IMR-90 (cell line): Measurements from ENCODE around the gene LACC1. TPM values are rescaled to one million over a fixed set of nuclear protein-coding genes. Genes with fewer than 3 reads are reported as not detected.

Experiments
- ATAC-seq: fragments of 200-7000 bp; cut with Tn5 transposase; 2 replicates; pipeline ENCODE4 v1.9.1; 2020; ENCODE audit warnings: low read depth, mild to moderate bottlenecking, moderate library complexity
- BruUV-seq: library from RNA; stranded (reverse); fragments of 400-500 nt; replicated peaks from 2 replicates; lab custom pipeline; 2021; lab: Mats Ljungman, UMichigan
- CTCF ChIA-PET: fragments of 300-600 bp; formaldehyde crosslinking; extraction: SDS; loops from one replicate; lab custom pipeline; 2021; ENCODE audit warnings: antibody characterized with exemption; lab: Yijun Ruan, JAX
- POLR2A ChIA-PET: fragments of 300-600 bp; sonication (Branson Sonifier 250); formaldehyde crosslinking; loops from one replicate; lab custom pipeline; 2022; ENCODE audit warnings: antibody characterized with exemption; ENCODE audit not compliant: unreplicated experiment; lab: Charles Lee
- DNase-seq: peaks from one replicate; pipeline ENCODE4 v3.0.0; 2013
- H2AFZ ChIP-seq: replicated peaks from 2 replicates; pipeline ENCODE3; 2013; ENCODE audit warnings: low read length, mild to moderate bottlenecking; ENCODE audit not compliant: poor library complexity
- H2AK5ac ChIP-seq: 2 replicates; pipeline ENCODE4 v1.6.1; 2013; ENCODE audit warnings: low read depth, low read length, inconsistent platforms
- H2AK9ac ChIP-seq: replicated peaks from 2 replicates; pipeline ENCODE3; 2013; ENCODE audit warnings: mild to moderate bottlenecking, low read depth, low read length, moderate library complexity; ENCODE audit not compliant: poor library complexity
- H2BK120ac ChIP-seq: 2 replicates; pipeline ENCODE4 v1.6.1; 2013; ENCODE audit warnings: low read depth, low read length, inconsistent platforms
- H2BK15ac ChIP-seq: 3 replicates; pipeline ENCODE4 v1.6.1; 2013; ENCODE audit warnings: low read depth, low read length, inconsistent platforms
- H2BK20ac ChIP-seq: 2 replicates; pipeline ENCODE4 v1.6.1; 2013; ENCODE audit warnings: low read depth, mild to moderate bottlenecking, inconsistent platforms, low read length, moderate library complexity
- H2BK5ac ChIP-seq: 2 replicates; pipeline ENCODE4 v1.6.1; 2013; ENCODE audit warnings: mild to moderate bottlenecking, low read depth, low read length, inconsistent platforms; ENCODE audit not compliant: poor library complexity, severe bottlenecking
- H3K14ac ChIP-seq: replicated peaks from 2 replicates; pipeline ENCODE4 v1.6.1; 2013; ENCODE audit warnings: low read depth, low read length, inconsistent platforms
- H3K18ac ChIP-seq: 2 replicates; pipeline ENCODE4 v1.6.1; 2013; ENCODE audit warnings: low read depth, low read length, control low read depth
- H3K23ac ChIP-seq: 2 replicates; pipeline ENCODE4 v1.6.1; 2013; ENCODE audit warnings: low read depth, low read length, inconsistent platforms
- H3K27ac ChIP-seq: 2 replicates; pipeline ENCODE4 v1.5.1; 2013; ENCODE audit warnings: mild to moderate bottlenecking, control low read depth, low read length; ENCODE audit not compliant: insufficient read depth
- H3K27me3 ChIP-seq: 2 replicates; pipeline ENCODE4 v1.6.1; 2013; ENCODE audit warnings: low read length; ENCODE audit not compliant: control insufficient read depth, insufficient read depth
- H3K36me3 ChIP-seq: 2 replicates; pipeline ENCODE4 v1.6.1; 2013; ENCODE audit warnings: low read length, mixed read lengths; ENCODE audit not compliant: control insufficient read depth, insufficient read depth
- H3K4ac ChIP-seq: 2 replicates; pipeline ENCODE4 v1.6.1; 2013; ENCODE audit warnings: low read depth, low read length, inconsistent platforms
- H3K4me1 ChIP-seq: 2 replicates; pipeline ENCODE4 v1.6.1; 2013; ENCODE audit warnings: low read length, mixed read lengths; ENCODE audit not compliant: control insufficient read depth, insufficient read depth
- H3K4me2 ChIP-seq: 2 replicates; pipeline ENCODE4 v1.6.1; 2013; ENCODE audit warnings: low read depth, mild to moderate bottlenecking, control low read depth, low read length, moderate library complexity
- H3K4me3 ChIP-seq: 2 replicates; pipeline ENCODE4 v1.5.1; 2013; ENCODE audit warnings: low read depth, mild to moderate bottlenecking, control low read depth, low read length, moderate library complexity; ENCODE audit not compliant: insufficient read depth
- H3K56ac ChIP-seq: 2 replicates; pipeline ENCODE4 v1.6.1; 2013; ENCODE audit warnings: low read length, inconsistent platforms; ENCODE audit not compliant: insufficient read depth; ENCODE audit errors: extremely low read depth
- H3K79me1 ChIP-seq, 2 experiments: 2 replicates each; pipeline ENCODE4 v1.6.1; 2013; ENCODE audit warnings: low read length in 2 of 2, inconsistent platforms in 1 of 2, low read depth in 1 of 2
- H3K9ac ChIP-seq: 2 replicates; pipeline ENCODE4 v1.6.1; 2013; ENCODE audit warnings: low read depth, low read length, control low read depth
- H3K9me1 ChIP-seq: 2 replicates; pipeline ENCODE4 v1.6.1; 2013; ENCODE audit warnings: low read length, inconsistent platforms; ENCODE audit not compliant: insufficient read depth
- H3K9me3 ChIP-seq: 2 replicates; pipeline ENCODE4 v1.6.1; 2013; ENCODE audit warnings: low read length; ENCODE audit not compliant: control insufficient read depth, insufficient read depth
- H4K20me1 ChIP-seq: 2 replicates; pipeline ENCODE4 v1.6.1; 2013; ENCODE audit warnings: low read length, inconsistent platforms; ENCODE audit not compliant: insufficient read depth
- H4K5ac ChIP-seq: 2 replicates; pipeline ENCODE4 v1.6.1; 2013; ENCODE audit warnings: mild to moderate bottlenecking, low read depth, low read length, control low read depth
- H4K8ac ChIP-seq, 2 experiments: 2 replicates each; pipeline ENCODE4 v1.6.1; 2013; ENCODE audit warnings: low read depth in 2 of 2, low read length in 2 of 2, control low read depth in 1 of 2, inconsistent platforms in 1 of 2
- H4K91ac ChIP-seq: 2 replicates; pipeline ENCODE4 v1.6.1; 2013; ENCODE audit warnings: low read depth, low read length, inconsistent platforms; ENCODE audit not compliant: insufficient read depth
- FOS ChIP-seq: fragments of 150-350 bp; IDR thresholded peaks from 2 replicates; pipeline ENCODE4 v1.6.1; 2016; ENCODE audit warnings: low read depth, low read length
- MAFK ChIP-seq: IDR thresholded peaks from 2 replicates; pipeline ENCODE4 v1.6.1; 2012; ENCODE audit warnings: low read depth, low read length, improper control_type of control experiment
- POLR2A ChIP-seq: IDR thresholded peaks from 2 replicates; pipeline ENCODE4 v1.6.1; 2012; ENCODE audit warnings: mild to moderate bottlenecking, low read depth, low read length
- RAD21 ChIP-seq: IDR thresholded peaks from 2 replicates; pipeline ENCODE4 v1.6.1; 2012; ENCODE audit warnings: low read length, improper control_type of control experiment
- RCOR1 ChIP-seq: IDR thresholded peaks from 2 replicates; pipeline ENCODE4 v1.6.1; 2012; ENCODE audit warnings: mild to moderate bottlenecking, low read length, improper control_type of control experiment; ENCODE audit not compliant: insufficient replicate concordance
- RFX5 ChIP-seq: IDR thresholded peaks from 2 replicates; pipeline ENCODE4 v1.8.0; 2012; ENCODE audit warnings: low read depth, mild to moderate bottlenecking, low read length, moderate library complexity
- USF2 ChIP-seq: fragments of 150-350 bp; IDR thresholded peaks from 2 replicates; pipeline ENCODE4 v1.6.1; 2017; ENCODE audit warnings: mild to moderate bottlenecking, antibody characterized with exemption, low read length, low read depth
- WGBS, 2 experiments: methylation state at CpG; one replicate each; pipeline versions ENCODE4 v1.1.5 to v1.1.7; 2013; ENCODE audit warnings: missing lambda C conversion rate in 2 of 2; ENCODE audit not compliant: insufficient read length in 1 of 2; ENCODE audit errors: extremely low coverage in 2 of 2; 5-methylcytosine and 5-hydroxymethylcytosine counted together
- dilution Hi-C: fragments of 300-500 bp; cut with HindIII; formaldehyde crosslinking; loops from one replicate; pipeline ENCODE4 v1.14.3; 2018; ENCODE audit warnings: low sequenced_read_pairs; ENCODE audit not compliant: unreplicated experiment
- in situ Hi-C: fragments of 300-500 bp; cut with MboI; formaldehyde crosslinking; loops from 3 replicates; pipeline ENCODE4 v1.14.3; 2019; ENCODE audit warnings: low sequenced_read_pairs, inconsistent platforms, mixed read lengths
- intact Hi-C: fragments of 100-400 bp; cut with micrococcal nuclease; formaldehyde crosslinking; loops from 2 replicates; pipeline ENCODE4 v1.10.0; 2022
- polyA plus RNA-seq, 3 experiments: library from polyadenylated mRNA; depleted of rRNA; stranded (reverse); fragments of >200 nt; gene quantifications; 2 replicates each; pipeline ENCODE4 v1.2.3, GENCODE V29; 2012; ENCODE audit warnings: low replicate concordance in 1 of 3
- total RNA-seq: library from RNA; depleted of rRNA; stranded (reverse); fragments of >200 nt; gene quantifications from 2 replicates; pipeline ENCODE4 v1.2.3, GENCODE V29; 2012

The LACC1 gene
- total and polyA plus RNA-seq, 2 of the 4 experiments (the other 2 are of a cell fraction): 3.2 to 4.7 TPM

- Histone ChIP-seq H4K8ac (no peak overlapping the region), H3K4ac (no peak overlapping the region), H3K4me2 (no peak overlapping the region), H2BK120ac (no peak overlapping the region), H3K4me3 (no peak overlapping the region), H3K27me3 (no peaks in the 10 kb centered on the region), H3K4me1 (peaks cover 10% of the 10 kb centered on the region), H2AFZ (no peak overlapping the region), H2AK9ac (no peak overlapping the region), H4K91ac (no peak overlapping the region), H2BK5ac (no peak overlapping the region), H4K20me1 (no peaks in the 10 kb centered on the region), H3K18ac (no peak overlapping the region), H2BK20ac (no peak overlapping the region), H4K5ac (no peak overlapping the region), H3K79me1 (peaks cover 0 to 16% of the 10 kb centered on the region in 2 experiments; a peak in 3 of 4 replicates), H3K9me3 (no peaks in the 10 kb centered on the region), H3K27ac (no peak overlapping the region), H2BK15ac (no peak overlapping the region), H3K9ac (no peak overlapping the region), H3K9me1 (peaks cover 6% of the 10 kb centered on the region), H3K14ac (no peak overlapping the region), H3K56ac (no peak overlapping the region), H3K23ac (no peak overlapping the region), H2AK5ac (no peak overlapping the region), H3K36me3 (no peaks in the 10 kb centered on the region)
- BruUV-seq: no TSS peak
- WGBS, 2 experiments: no CpG with 5 or more reads among the region's 1 CpG
- no peak for TF ChIP-seq MAFK
- TF ChIP-seq POLR2A: no peak
- TF ChIP-seq RCOR1: no peak
- TF ChIP-seq RFX5: no peak
- TF ChIP-seq USF2: no peak
- TF ChIP-seq RAD21: no peak
- no peak for TF ChIP-seq FOS
- intact Hi-C loops (loop anchor here (2.0 to 10.0 kb wide), 7 partner anchors 90 to 1213 kb away; partner anchors contain the start of gene ENOX1), dilution Hi-C loops (no loop called here), in situ Hi-C loops (loop anchor here (10.0 kb wide), 1 partner anchor 793 kb away; no protein-coding TSS in a partner anchor)
- POLR2A ChIA-PET: no interaction called here
- CTCF ChIA-PET: interaction anchor here (0.8 kb wide), 1 partner anchor 63 kb away, joined by 3 read pairs; no protein-coding TSS in a partner anchor
- ATAC-seq: no peak
- DNase-seq: no peak
These were observed 1.9 kb upstream of the LACC1 start for GRCh38 chr13:43877766-43878165.
